PC-3 (cell line): ENCODE measurements around the gene UVSSA.

ENCODE experiments used
- CTCF ChIP-seq: fragments of 300-600 bp; sonication (generic); conservative IDR thresholded peaks from 2 replicates; pipeline ENCODE4 v1.5.1; 2017; ENCODE audit warnings: antibody characterized with exemption, low read depth, mild to moderate bottlenecking, low read length
- EZH2 ChIP-seq: fragments of 300-600 bp; sonication (generic); IDR thresholded peaks from one replicate; pipeline ENCODE4 v1.6.1; 2017; ENCODE audit warnings: antibody characterized with exemption, mild to moderate bottlenecking, low read length; ENCODE audit not compliant: unreplicated experiment
- EZH2phosphoT487 ChIP-seq: fragments of 300-600 bp; sonication (generic); IDR thresholded peaks from 2 replicates; pipeline ENCODE4 v1.6.1; 2018; ENCODE audit warnings: mild to moderate bottlenecking, antibody characterized with exemption, low read length, borderline replicate concordance

GRCh38 chr4:1401409-1402020 lies 54.5 kb downstream of the UVSSA start:
- no peak for TF ChIP-seq CTCF
- TF ChIP-seq EZH2: no peak
- TF ChIP-seq EZH2phosphoT487: no peak
